Psoas muscle (tissue), 8 donors: ENCODE data around the gene SUSD6. TPM values are rescaled to one million over a fixed set of nuclear protein-coding genes. Genes with fewer than 3 reads are reported as not detected.
"Not testable (repeated sequence)": the region's sequence is repeated elsewhere in the genome, so short reads cannot be mapped to it uniquely, and the experiment has no call there.

Experiments
- ATAC-seq, 4 donors: fragments of 200-7000 bp; cut with Tn5 transposase; one replicate each; pipeline ENCODE4 v1.9.1; 2020; ENCODE audit warnings: moderate library complexity in 3 of 4, mild to moderate bottlenecking in 2 of 4
- DNase-seq, 2 donors: peaks; one replicate each; pipeline ENCODE4 v3.0.0-alpha.2; 2020
- H3K27ac ChIP-seq: fragments of 200-600 bp; one replicate; pipeline ENCODE4 v1.8.0; 2022
- H3K27me3 ChIP-seq, 3 donors: fragments of 200-600 bp in 1 of 3; one replicate each; pipeline versions ENCODE4 v1.6.1 to v1.8.0; 2013 to 2022; ENCODE audit warnings: low read length in 2 of 3, mild to moderate bottlenecking in 2 of 3, moderate library complexity in 1 of 3; ENCODE audit not compliant: insufficient read depth in 3 of 3
- H3K36me3 ChIP-seq, 2 donors: fragments of 200-600 bp in 1 of 2; one replicate each; pipeline versions ENCODE4 v1.6.1 to v1.8.0; 2013 to 2022; ENCODE audit warnings: low read depth in 1 of 2, mild to moderate bottlenecking in 1 of 2, moderate library complexity in 1 of 2; ENCODE audit not compliant: insufficient read depth in 1 of 2
- H3K4me1 ChIP-seq: fragments of 200-600 bp; one replicate; pipeline ENCODE4 v1.8.0; 2022
- H3K4me3 ChIP-seq: fragments of 200-600 bp; one replicate; pipeline ENCODE4 v1.8.0; 2022; ENCODE audit warnings: mild to moderate bottlenecking
- H3K9me3 ChIP-seq: fragments of 200-600 bp; one replicate; pipeline ENCODE4 v1.8.0; 2022
- CTCF ChIP-seq: fragments of 200-600 bp; IDR thresholded peaks from one replicate; pipeline ENCODE4 v1.8.0; 2022; ENCODE audit warnings: antibody characterized with exemption
- WGBS, 3 donors: extraction: QIAGEN DNeasy Blood & Tissue Kit; methylation state at CpG; one replicate each; pipeline versions ENCODE4 v1.1.6 to v1.1.7; 2013; 5-methylcytosine and 5-hydroxymethylcytosine counted together
- intact Hi-C, 2 donors: fragments of 100-400 bp; cut with DNase I; formaldehyde crosslinking; loops; one replicate each; pipeline versions ENCODE4 v1.11.0 to v1.14.2; 2022
- polyA plus RNA-seq, 3 donors: library from polyadenylated mRNA; stranded (reverse); fragments of 200-250 nt; gene quantifications; one replicate each; pipeline ENCODE4 v1.2.3, GENCODE V29; 2013
- total RNA-seq, 4 donors: library from RNA; stranded (reverse); fragmentation: NEBNext Ultra II Directional in 2 of 4; extraction: Animal tissue kit (Norgen Biotek cat#: 25700) in 2 of 4; gene quantifications; one replicate each; pipeline versions ENCODE4 v1.2.1 to v1.2.4, GENCODE V29; 2021 to 2023
- donor health status: healthy with polysubstance abuse.
- donor health status: DM: no; HTN: no; CAD: no; lungs with moderate emphysema.
- donor health status: Bipolar disorder and iron deficiency.
- donor health status: healthy.
- donor health status: DM: yes; HTN: yes; CAD: no.
- donor health status: DM: no; HTN: no; CAD: no.
- donor health status: DM: no; HTN: no; CAD: no.
- donor health status: DM: yes; HTN: yes; CAD: no.

The SUSD6 gene
- total and polyA plus RNA-seq, 7 donors = 6.9 to 23.4 (median 14.9) TPM

- 73 to 78% (median 75%) methylated on average over 7 of the region's 7 CpGs for WGBS, 3 donors
- no peak for TF ChIP-seq CTCF
- Histone ChIP-seq H3K27me3 (no peaks in the 10 kb centered on the region), H3K4me1 (peaks cover 68% of the 10 kb centered on the region), H3K27ac (peak overlapping the region; percentile 18), H3K36me3 (no peaks in the 10 kb centered on the region), H3K9me3 (no peaks in the 10 kb centered on the region), H3K4me3 (no peak overlapping the region)
- intact Hi-C loops = no loop called here
- ATAC-seq = peak in 1 of 4 donors; percentile 2
- DNase-seq = no peak
These were observed 25.5 kb downstream of the SUSD6 start for GRCh38 chr14:69636718-69637480.

- no peaks in the 10 kb centered on the region for H3K27me3 ChIP-seq
- H3K4me1 ChIP-seq = peaks cover 62% of the 10 kb centered on the region
- intact Hi-C loops = no loop called here
- no peak overlapping the region for H3K4me3 ChIP-seq
- H3K9me3 ChIP-seq = no peaks in the 10 kb centered on the region
- TF ChIP-seq CTCF = no peak
- DNase-seq (peak; percentile 59 to 86), ATAC-seq (peak; percentile 86 to 93 (median 88))
- peak overlapping the region; percentile 64 for H3K27ac ChIP-seq
- 6 to 23% (median 17%) methylated on average over 2 to 3 of the region's 3 CpGs for WGBS, 3 donors
- no peaks in the 10 kb centered on the region for H3K36me3 ChIP-seq
These were observed 26.2 kb downstream of the SUSD6 start for GRCh38 chr14:69637503-69638031.

- DNase-seq = no peak
- intact Hi-C loops = no loop called here
- WGBS, 3 donors = 91 to 97% (median 97%) methylated on average over 1 of the region's 1 CpG
- peaks cover 0 to 2% of the 10 kb centered on the region in 2 donors for H3K36me3 ChIP-seq
- no peak for ATAC-seq
- H3K27ac ChIP-seq = no peak overlapping the region
- no peak overlapping the region for H3K4me3 ChIP-seq
- peaks cover 49% of the 10 kb centered on the region for H3K4me1 ChIP-seq
- no peak for TF ChIP-seq CTCF
- no peaks in the 10 kb centered on the region for H3K9me3 ChIP-seq
- H3K27me3 ChIP-seq = no peaks in the 10 kb centered on the region
These were observed 29.5 kb downstream of the SUSD6 start for GRCh38 chr14:69640931-69641330.

- ATAC-seq, DNase-seq, intact Hi-C loops, H3K9me3 ChIP-seq, H3K36me3 ChIP-seq, H3K4me3 ChIP-seq, H3K27me3 ChIP-seq: not testable (repeated sequence)
- WGBS, 3 donors = 84 to 91% (median 89%) methylated on average over 7 of the region's 7 CpGs
- H3K4me1 ChIP-seq = peaks cover 40% of the 10 kb centered on the region
- H3K27ac ChIP-seq = peak overlapping the region; percentile 78
These were observed 30.9 kb downstream of the SUSD6 start for GRCh38 chr14:69642212-69642793.

GRCh38 chr14:69643430-69644200 is 32.2 kb downstream of the SUSD6 start:
- no peak for TF ChIP-seq CTCF
- H3K27ac ChIP-seq = peak overlapping the region; percentile 78
- ATAC-seq = peak; percentile 93 to 96 (median 96)
- 70 to 74% (median 72%) methylated on average over 5 of the region's 5 CpGs for WGBS, 3 donors
- no peak overlapping the region for H3K4me3 ChIP-seq
- DNase-seq = peak; percentile 64 to 83
- no peaks in the 10 kb centered on the region for H3K9me3 ChIP-seq
- H3K36me3 ChIP-seq = peaks cover 0 to 2% of the 10 kb centered on the region in 2 donors
- intact Hi-C loops = no loop called here
- no peaks in the 10 kb centered on the region for H3K27me3 ChIP-seq
- peaks cover 42% of the 10 kb centered on the region for H3K4me1 ChIP-seq
